Measurements from ENCODE around the gene WEE2.

The WEE2 gene

GRCh38 chr7:141691961-141692360 lies 16.2 kb upstream of the WEE2 start:
- DNase-seq = no peak

GRCh38 chr7:141693082-141693481 lies 15.1 kb upstream of the WEE2 start:
- no peak for DNase-seq

- DNase-seq = no peak
Measured at GRCh38 chr7:141695803-141696289, 12.3 kb upstream of the WEE2 start.

- DNase-seq = no peak
Measured at GRCh38 chr7:141696348-141696747, 11.8 kb upstream of the WEE2 start.

GRCh38 chr7:141697211-141697871 lies 10.8 kb upstream of the WEE2 start:
- DNase-seq = no peak

- no peak for DNase-seq
Measured at GRCh38 chr7:141698247-141699015, 9.7 kb upstream of the WEE2 start.

- DNase-seq = no peak
Measured at GRCh38 chr7:141699860-141700259, 8.3 kb upstream of the WEE2 start.

GRCh38 chr7:141700296-141700847 lies 7.8 kb upstream of the WEE2 start:
- DNase-seq = no peak

- no peak for DNase-seq
Measured at GRCh38 chr7:141700848-141701371, 7.2 kb upstream of the WEE2 start.

GRCh38 chr7:141701489-141702046 lies 6.6 kb upstream of the WEE2 start:
- peak; percentile 36 for DNase-seq

- DNase-seq = no peak
Measured at GRCh38 chr7:141702047-141702567, 6.0 kb upstream of the WEE2 start, which contains the start of gene DENND11. Gene DENND11, minus strand, starts transcription at chr7:141702166. Its CDS starts 13 bp downstream, at chr7:141702153.

GRCh38 chr7:141702892-141703291 lies 5.3 kb upstream of the WEE2 start:
- DNase-seq = no peak

- no peak for DNase-seq
Measured at GRCh38 chr7:141704112-141704511, 4.0 kb upstream of the WEE2 start.

GRCh38 chr7:141704741-141705140 lies 3.4 kb upstream of the WEE2 start:
- no peak for DNase-seq

GRCh38 chr7:141706239-141707064 lies 1.7 kb upstream of the WEE2 start:
- peak; percentile 59 for DNase-seq

GRCh38 chr7:141709318-141709717 lies 1.2 kb downstream of the WEE2 start:
- no peak for DNase-seq

- peak; percentile 48 for DNase-seq
Measured at GRCh38 chr7:141709749-141710148, 1.6 kb downstream of the WEE2 start.

- DNase-seq = no peak
Measured at GRCh38 chr7:141710301-141710700, 2.1 kb downstream of the WEE2 start.

GRCh38 chr7:141712603-141713255 lies 4.6 kb downstream of the WEE2 start:
- no peak for DNase-seq

GRCh38 chr7:141713890-141714289 lies 5.7 kb downstream of the WEE2 start:
- no peak for DNase-seq

- DNase-seq = no peak
Measured at GRCh38 chr7:141714571-141714970, 6.4 kb downstream of the WEE2 start.

- no peak for DNase-seq
Measured at GRCh38 chr7:141715018-141715417, 6.9 kb downstream of the WEE2 start.
